ENCODE results near the gene ISOC2.

The ISOC2 gene

GRCh38 chr19:55444646-55445045 is 16.8 kb downstream of the ISOC2 start:
- Mint-ChIP-seq H3K36me3 (ENCODE audit: insufficient read depth) (no peaks in the 10 kb centered on the region), H3K4me3 (no peak overlapping the region), H3K9me3 (no peaks in the 10 kb centered on the region), H3K27me3 (peaks cover 52% of the 10 kb centered on the region), H3K4me1 (peaks cover 18% of the 10 kb centered on the region), H3K27ac (ENCODE audit: low read depth) (no peak overlapping the region)
- no peak for DNase-seq (ENCODE audit: low spot score in 2 of 2)
- no peak for ATAC-seq (replicated peaks; ENCODE audit: extremely low read depth, poor library complexity, severe bottlenecking)

GRCh38 chr19:55443824-55444480 is 17.5 kb downstream of the ISOC2 start:
- no peak for DNase-seq (ENCODE audit: low spot score in 2 of 2)
- Mint-ChIP-seq H3K4me3 (no peak overlapping the region), H3K27ac (ENCODE audit: low read depth) (no peak overlapping the region), H3K27me3 (peaks cover 59% of the 10 kb centered on the region), H3K36me3 (ENCODE audit: insufficient read depth) (peaks cover 2% of the 10 kb centered on the region), H3K9me3 (no peaks in the 10 kb centered on the region), H3K4me1 (peaks cover 25% of the 10 kb centered on the region)
- ATAC-seq (replicated peaks; ENCODE audit: extremely low read depth, poor library complexity, severe bottlenecking) = no peak

- no peaks in the 10 kb centered on the region for H3K9me3 Mint-ChIP-seq
- H3K27ac Mint-ChIP-seq (ENCODE audit: low read depth) = peak within 1 kb of the TSS; percentile 54
- peaks cover 26% of the 10 kb centered on the region for H3K4me1 Mint-ChIP-seq
- H3K36me3 Mint-ChIP-seq (ENCODE audit: insufficient read depth) = peaks cover 3% of the 10 kb centered on the region
- ATAC-seq (replicated peaks; ENCODE audit: extremely low read depth, poor library complexity, severe bottlenecking) (no peak), DNase-seq (ENCODE audit: low spot score in 2 of 2) (no peak)
- peaks cover 65% of the 10 kb centered on the region for H3K27me3 Mint-ChIP-seq
- H3K4me3 Mint-ChIP-seq = no peak within 1 kb of the TSS
Observed at GRCh38 chr19:55443045-55443823, 18.2 kb downstream of the ISOC2 start, which contains the start of gene SHISA7. Gene SHISA7, minus strand, starts transcription at chr19:55443300. Its CDS starts 437 bp downstream, at chr19:55442863.

GRCh38 chr19:55442372-55442961 is 19.0 kb downstream of the ISOC2 start:
- H3K27me3 Mint-ChIP-seq = peaks cover 67% of the 10 kb centered on the region
- H3K4me1 Mint-ChIP-seq = peaks cover 26% of the 10 kb centered on the region
- ATAC-seq (replicated peaks; ENCODE audit: extremely low read depth, poor library complexity, severe bottlenecking) (peak; percentile 61), DNase-seq (ENCODE audit: low spot score in 2 of 2) (no peak)
- H3K27ac Mint-ChIP-seq (ENCODE audit: low read depth) = peak overlapping the region; percentile 54
- H3K9me3 Mint-ChIP-seq = no peaks in the 10 kb centered on the region
- no peak overlapping the region for H3K4me3 Mint-ChIP-seq
- peaks cover 3% of the 10 kb centered on the region for H3K36me3 Mint-ChIP-seq (ENCODE audit: insufficient read depth)

GRCh38 chr19:55441692-55442321 is 19.6 kb downstream of the ISOC2 start:
- peaks cover 73% of the 10 kb centered on the region for H3K27me3 Mint-ChIP-seq
- ATAC-seq (replicated peaks; ENCODE audit: extremely low read depth, poor library complexity, severe bottlenecking) = no peak
- no peak for DNase-seq (ENCODE audit: low spot score in 2 of 2)
- H3K27ac Mint-ChIP-seq (ENCODE audit: low read depth) = no peak overlapping the region
- H3K4me3 Mint-ChIP-seq = peak overlapping the region; percentile 53
- peaks cover 3% of the 10 kb centered on the region for H3K36me3 Mint-ChIP-seq (ENCODE audit: insufficient read depth)
- H3K9me3 Mint-ChIP-seq = no peaks in the 10 kb centered on the region
- peaks cover 26% of the 10 kb centered on the region for H3K4me1 Mint-ChIP-seq

- Mint-ChIP-seq H3K36me3 (ENCODE audit: insufficient read depth) (peaks cover 3% of the 10 kb centered on the region), H3K4me3 (peak overlapping the region; percentile 53), H3K27me3 (peaks cover 78% of the 10 kb centered on the region), H3K9me3 (no peaks in the 10 kb centered on the region), H3K4me1 (peaks cover 26% of the 10 kb centered on the region), H3K27ac (ENCODE audit: low read depth) (no peak overlapping the region)
- ATAC-seq (replicated peaks; ENCODE audit: extremely low read depth, poor library complexity, severe bottlenecking) (no peak), DNase-seq (ENCODE audit: low spot score in 2 of 2) (no peak)
Observed at GRCh38 chr19:55441319-55441691, 20.1 kb downstream of the ISOC2 start.

GRCh38 chr19:55440411-55441105 is 20.9 kb downstream of the ISOC2 start:
- Mint-ChIP-seq H3K4me3 (no peak overlapping the region), H3K9me3 (no peaks in the 10 kb centered on the region), H3K27ac (ENCODE audit: low read depth) (no peak overlapping the region), H3K36me3 (ENCODE audit: insufficient read depth) (peaks cover 3% of the 10 kb centered on the region), H3K27me3 (peaks cover 78% of the 10 kb centered on the region), H3K4me1 (peaks cover 26% of the 10 kb centered on the region)
- DNase-seq (ENCODE audit: low spot score in 2 of 2) = no peak
- ATAC-seq (replicated peaks; ENCODE audit: extremely low read depth, poor library complexity, severe bottlenecking) = no peak

GRCh38 chr19:55439052-55439451 is 22.4 kb downstream of the ISOC2 start:
- peaks cover 65% of the 10 kb centered on the region for H3K27me3 Mint-ChIP-seq
- H3K9me3 Mint-ChIP-seq = no peaks in the 10 kb centered on the region
- no peak overlapping the region for H3K4me3 Mint-ChIP-seq
- no peak for ATAC-seq (replicated peaks; ENCODE audit: extremely low read depth, poor library complexity, severe bottlenecking)
- no peak overlapping the region for H3K27ac Mint-ChIP-seq (ENCODE audit: low read depth)
- peaks cover 3% of the 10 kb centered on the region for H3K36me3 Mint-ChIP-seq (ENCODE audit: insufficient read depth)
- peaks cover 26% of the 10 kb centered on the region for H3K4me1 Mint-ChIP-seq
- DNase-seq (ENCODE audit: low spot score in 2 of 2) = no peak

GRCh38 chr19:55437410-55437809 is 24.0 kb downstream of the ISOC2 start:
- no peaks in the 10 kb centered on the region for H3K9me3 Mint-ChIP-seq
- no peak for DNase-seq (ENCODE audit: low spot score in 2 of 2)
- H3K27me3 Mint-ChIP-seq = peaks cover 53% of the 10 kb centered on the region
- H3K4me3 Mint-ChIP-seq = no peak overlapping the region
- H3K36me3 Mint-ChIP-seq (ENCODE audit: insufficient read depth) = peaks cover 3% of the 10 kb centered on the region
- H3K4me1 Mint-ChIP-seq = peaks cover 21% of the 10 kb centered on the region
- H3K27ac Mint-ChIP-seq (ENCODE audit: low read depth) = no peak overlapping the region
- ATAC-seq (replicated peaks; ENCODE audit: extremely low read depth, poor library complexity, severe bottlenecking) = no peak

- ATAC-seq (replicated peaks; ENCODE audit: extremely low read depth, poor library complexity, severe bottlenecking) = no peak
- Mint-ChIP-seq H3K27ac (ENCODE audit: low read depth) (no peak overlapping the region), H3K27me3 (peaks cover 57% of the 10 kb centered on the region), H3K4me1 (peaks cover 21% of the 10 kb centered on the region), H3K36me3 (ENCODE audit: insufficient read depth) (peaks cover 3% of the 10 kb centered on the region), H3K4me3 (no peak overlapping the region), H3K9me3 (no peaks in the 10 kb centered on the region)
- DNase-seq (ENCODE audit: low spot score in 2 of 2) = no peak
Observed at GRCh38 chr19:55436847-55437246, 24.6 kb downstream of the ISOC2 start.

- peaks cover 57% of the 10 kb centered on the region for H3K27me3 Mint-ChIP-seq
- no peak for ATAC-seq (replicated peaks; ENCODE audit: extremely low read depth, poor library complexity, severe bottlenecking)
- peaks cover 9% of the 10 kb centered on the region for H3K4me1 Mint-ChIP-seq
Observed at GRCh38 chr19:55435020-55435419, 26.4 kb downstream of the ISOC2 start.

GRCh38 chr19:55434356-55434919 is 27.0 kb downstream of the ISOC2 start:
- peaks cover 57% of the 10 kb centered on the region for H3K27me3 Mint-ChIP-seq
- H3K36me3 Mint-ChIP-seq (ENCODE audit: insufficient read depth) = peaks cover 3% of the 10 kb centered on the region
- H3K4me3 Mint-ChIP-seq = no peak overlapping the region
- peaks cover 6% of the 10 kb centered on the region for H3K4me1 Mint-ChIP-seq
- DNase-seq (ENCODE audit: low spot score in 2 of 2) (no peak), ATAC-seq (replicated peaks; ENCODE audit: extremely low read depth, poor library complexity, severe bottlenecking) (no peak)
- no peaks in the 10 kb centered on the region for H3K9me3 Mint-ChIP-seq
- H3K27ac Mint-ChIP-seq (ENCODE audit: low read depth) = no peak overlapping the region

More at GRCh38 chr19:55435020-55435419, 26.4 kb downstream of the ISOC2 start:
- H3K36me3 Mint-ChIP-seq (ENCODE audit: insufficient read depth) = peaks cover 3% of the 10 kb centered on the region
- H3K27ac Mint-ChIP-seq (ENCODE audit: low read depth) = no peak overlapping the region
- H3K4me3 Mint-ChIP-seq = no peak overlapping the region
- H3K9me3 Mint-ChIP-seq = no peaks in the 10 kb centered on the region
- no peak for DNase-seq (ENCODE audit: low spot score in 2 of 2)

Measured in central memory CD8-positive, alpha-beta T cell (primary cell).